ENCODE results near the gene ADAP1. TPM values are rescaled to one million over a fixed set of nuclear protein-coding genes. Genes with fewer than 3 reads are reported as not detected.

The ADAP1 gene
- total and polyA plus RNA-seq, 9 donors: 0.52 to 16.4 (median 3.5) TPM

DNA sequence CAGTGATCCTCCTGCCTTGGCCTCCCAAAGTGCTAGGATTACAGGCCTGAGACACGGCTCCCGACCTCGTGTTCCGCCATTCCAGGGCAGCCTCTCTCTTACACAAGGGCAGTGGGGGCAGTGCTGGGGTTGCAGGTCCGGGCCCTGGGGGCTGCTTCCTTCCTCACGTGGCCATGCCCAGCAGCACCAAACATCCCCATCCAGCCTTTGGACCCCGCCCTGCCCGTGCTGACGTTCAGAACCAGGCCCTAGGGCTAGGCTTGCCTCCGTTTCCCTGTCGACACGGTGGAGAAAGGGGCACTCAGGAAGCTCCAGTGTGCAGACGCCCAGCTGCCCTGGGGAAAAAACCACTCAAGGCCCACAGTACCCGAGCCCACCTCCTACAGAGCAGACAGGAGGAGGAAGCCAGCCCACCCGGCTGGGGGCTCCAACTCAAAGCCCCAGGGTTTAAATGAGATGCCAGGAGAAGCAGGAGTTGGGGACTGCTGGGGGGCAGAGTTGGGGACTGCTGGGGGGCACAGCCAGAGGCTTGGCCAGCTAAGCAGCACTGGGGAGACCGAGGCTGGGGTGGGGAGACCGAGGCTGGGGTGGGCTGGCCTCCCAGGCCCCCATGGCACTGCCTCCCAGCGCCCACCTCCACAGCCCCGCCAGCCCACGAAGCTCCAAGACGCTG, 35.9 kb downstream of the ADAP1 start:
- intact Hi-C loops (cut with DNase I): loop anchor here in 1 of 4 donors (10.0 kb wide), 1 partner anchor 146 kb away; no protein-coding TSS in a partner anchor

DNA sequence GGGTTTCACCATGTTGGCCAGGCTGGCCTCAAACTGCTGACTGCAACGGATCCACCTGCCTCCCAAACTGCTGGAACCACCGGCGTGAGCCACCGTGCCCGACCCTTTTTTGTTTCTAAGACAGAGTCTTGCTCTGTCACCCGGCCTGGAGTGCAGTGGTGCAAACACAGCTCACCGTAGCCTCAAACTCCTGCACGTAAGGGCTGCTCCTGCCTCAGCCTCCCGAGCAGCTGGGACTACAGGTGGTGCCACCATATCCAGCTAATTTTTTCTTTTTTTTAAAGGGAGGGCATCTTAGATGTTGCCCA, 36.4 kb downstream of the ADAP1 start:
- intact Hi-C loops (cut with DNase I): loop anchor here in 1 of 4 donors (10.0 kb wide), 1 partner anchor 147 kb away; no protein-coding TSS in a partner anchor

More for the DNA sequence above, 35.9 kb downstream of the ADAP1 start:
- peak in 4 of 5 donors; percentile 4 to 21 (median 10) for DNase-seq
- H3K36me3 ChIP-seq: no peaks in the 10 kb centered on the region
- no peaks in the 10 kb centered on the region for H3K9me3 ChIP-seq
- H3K4me1 ChIP-seq (ENCODE audit: insufficient read depth): no peaks in the 10 kb centered on the region
- H3K27me3 ChIP-seq: no peaks in the 10 kb centered on the region
- TF ChIP-seq, protein P1, sequence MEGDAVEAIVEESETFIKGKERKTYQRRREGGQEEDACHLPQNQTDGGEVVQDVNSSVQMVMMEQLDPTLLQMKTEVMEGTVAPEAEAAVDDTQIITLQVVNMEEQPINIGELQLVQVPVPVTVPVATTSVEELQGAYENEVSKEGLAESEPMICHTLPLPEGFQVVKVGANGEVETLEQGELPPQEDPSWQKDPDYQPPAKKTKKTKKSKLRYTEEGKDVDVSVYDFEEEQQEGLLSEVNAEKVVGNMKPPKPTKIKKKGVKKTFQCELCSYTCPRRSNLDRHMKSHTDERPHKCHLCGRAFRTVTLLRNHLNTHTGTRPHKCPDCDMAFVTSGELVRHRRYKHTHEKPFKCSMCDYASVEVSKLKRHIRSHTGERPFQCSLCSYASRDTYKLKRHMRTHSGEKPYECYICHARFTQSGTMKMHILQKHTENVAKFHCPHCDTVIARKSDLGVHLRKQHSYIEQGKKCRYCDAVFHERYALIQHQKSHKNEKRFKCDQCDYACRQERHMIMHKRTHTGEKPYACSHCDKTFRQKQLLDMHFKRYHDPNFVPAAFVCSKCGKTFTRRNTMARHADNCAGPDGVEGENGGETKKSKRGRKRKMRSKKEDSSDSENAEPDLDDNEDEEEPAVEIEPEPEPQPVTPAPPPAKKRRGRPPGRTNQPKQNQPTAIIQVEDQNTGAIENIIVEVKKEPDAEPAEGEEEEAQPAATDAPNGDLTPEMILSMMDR (IDR thresholded peaks at IDR 0.05): no peak
- TF ChIP-seq EP300 (IDR thresholded peaks at IDR 0.05) (no peak), POLR2A (IDR thresholded peaks at IDR 0.05) (no peak)
- H3K4me3 ChIP-seq: no peak overlapping the region
- WGBS, 3 donors: 84 to 88% (median 86%) methylated on average over 19 to 21 of the region's 21 CpGs
- H3K27ac ChIP-seq: no peak overlapping the region

DNA sequence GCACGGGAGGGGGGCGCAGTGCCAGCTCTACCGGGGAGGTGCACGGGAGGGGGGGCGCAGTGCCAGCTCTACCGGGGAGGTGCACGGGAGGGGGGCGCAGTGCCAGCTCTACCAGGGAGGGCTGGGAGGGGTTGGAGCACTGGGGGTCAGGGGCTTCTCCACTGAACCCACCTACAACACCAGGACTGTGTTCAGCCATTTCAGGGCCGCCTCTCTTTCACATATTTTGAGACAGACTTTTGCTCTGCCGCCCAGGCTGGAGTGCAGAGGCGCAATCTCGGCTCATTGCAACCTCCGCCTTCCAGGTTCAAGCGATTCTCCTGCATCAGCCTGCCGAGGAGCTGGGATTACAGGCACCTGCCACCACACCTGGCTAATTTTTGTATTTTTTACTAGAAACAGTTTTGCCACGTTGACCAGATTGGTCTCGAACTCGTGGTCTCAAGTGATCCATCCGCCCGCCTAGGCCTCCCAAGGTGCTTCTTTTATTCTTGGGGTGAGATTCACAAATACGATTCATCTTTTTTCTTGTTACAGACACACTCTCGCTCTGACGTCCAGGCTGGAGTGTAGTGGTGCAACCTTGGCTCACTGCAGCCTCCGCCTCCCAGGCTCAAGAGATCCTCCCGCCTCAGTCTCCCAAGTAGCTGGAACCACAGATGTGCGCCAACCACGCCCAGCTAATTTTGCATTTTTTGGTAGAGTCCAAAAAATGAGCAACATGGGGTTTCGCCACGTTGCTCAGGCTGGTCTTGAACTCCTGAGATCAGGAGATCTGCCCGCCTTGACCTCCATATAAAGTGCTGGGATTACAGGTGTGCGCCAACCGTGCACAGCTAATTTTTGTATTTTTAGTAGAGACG, 37.0 kb downstream of the ADAP1 start:
- no peak overlapping the region for H3K4me3 ChIP-seq
- H3K9me3 ChIP-seq: no peaks in the 10 kb centered on the region
- WGBS, 3 donors: 76 to 85% (median 79%) methylated on average over 26 to 29 of the region's 33 CpGs
- no peaks in the 10 kb centered on the region for H3K36me3 ChIP-seq
- intact Hi-C loops (cut with DNase I): loop anchor here in 1 of 4 donors (10.0 kb wide), 1 partner anchor 147 kb away; no protein-coding TSS in a partner anchor
- no peaks in the 10 kb centered on the region for H3K27me3 ChIP-seq
- peak in 3 of 5 donors; percentile 1 to 17 (median 10) for DNase-seq
- TF ChIP-seq, protein P1 (IDR thresholded peaks at IDR 0.05): no peak
- TF ChIP-seq EP300 (IDR thresholded peaks at IDR 0.05): no peak
- no peaks in the 10 kb centered on the region for H3K4me1 ChIP-seq (ENCODE audit: insufficient read depth)
- H3K27ac ChIP-seq: no peak overlapping the region

More for the DNA sequence above, 36.4 kb downstream of the ADAP1 start:
- no peaks in the 10 kb centered on the region for H3K36me3 ChIP-seq
- 84 to 92% (median 92%) methylated on average over 9 of the region's 9 CpGs for WGBS, 3 donors
- no peak overlapping the region for H3K4me3 ChIP-seq
- H3K27me3 ChIP-seq: no peaks in the 10 kb centered on the region
- H3K4me1 ChIP-seq (ENCODE audit: insufficient read depth): no peaks in the 10 kb centered on the region
- H3K27ac ChIP-seq: no peak overlapping the region
- no peaks in the 10 kb centered on the region for H3K9me3 ChIP-seq
- DNase-seq: peak in 2 of 5 donors; percentile 7 to 17
- TF ChIP-seq EP300 (IDR thresholded peaks at IDR 0.05) (no peak), POLR2A (IDR thresholded peaks at IDR 0.05) (no peak)
- TF ChIP-seq, protein P1 (IDR thresholded peaks at IDR 0.05): no peak

DNA sequence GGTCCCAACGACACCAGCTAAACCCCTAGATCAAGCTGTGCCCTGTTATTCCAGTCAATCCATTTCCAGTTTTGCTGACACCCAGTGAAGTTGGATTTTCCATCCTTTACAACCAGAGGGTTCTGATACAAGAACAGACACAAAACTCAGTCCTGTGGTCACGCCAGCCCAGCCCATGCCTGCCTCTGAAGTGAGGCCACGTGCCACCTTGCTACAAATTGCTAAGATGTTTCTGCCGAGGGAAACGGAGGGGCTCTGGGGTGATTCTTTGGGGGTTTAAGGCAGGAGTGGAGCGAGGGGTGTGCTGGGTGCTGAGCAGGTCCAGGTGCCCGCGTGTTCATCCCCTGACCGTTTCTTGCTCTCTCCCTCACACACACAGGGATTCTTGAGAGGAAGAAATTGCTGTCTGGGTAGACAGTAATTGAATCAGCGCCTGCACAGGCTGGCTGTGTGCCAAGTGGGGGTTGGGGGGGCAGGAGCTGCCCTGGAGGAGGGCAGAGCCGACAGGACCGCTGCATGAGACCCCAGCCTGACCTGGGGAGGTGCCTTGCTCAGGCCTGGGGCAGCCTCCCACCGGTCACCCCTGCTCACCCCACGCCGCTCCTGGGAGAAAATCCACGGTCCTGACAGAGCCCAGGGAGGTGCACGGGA, 38.1 kb downstream of the ADAP1 start:
- Histone ChIP-seq H3K27ac (no peak overlapping the region), H3K36me3 (no peaks in the 10 kb centered on the region), H3K27me3 (no peaks in the 10 kb centered on the region), H3K4me3 (no peak overlapping the region), H3K9me3 (no peaks in the 10 kb centered on the region), H3K4me1 (ENCODE audit: insufficient read depth) (no peaks in the 10 kb centered on the region)
- TF ChIP-seq POLR2A (IDR thresholded peaks at IDR 0.05) (no peak), EP300 (IDR thresholded peaks at IDR 0.05) (no peak)
- TF ChIP-seq, protein P1 (IDR thresholded peaks at IDR 0.05): no peak
- intact Hi-C loops (cut with DNase I): loop anchor here in 1 of 4 donors (10.0 kb wide), 1 partner anchor 148 kb away; no protein-coding TSS in a partner anchor
- DNase-seq: no peak
- 16 to 18% (median 18%) methylated on average over 16 to 17 of the region's 17 CpGs for WGBS, 3 donors
